Naive B cell (primary cell): Measurements from ENCODE around the gene JSRP1. TPM values are rescaled to one million over a fixed set of nuclear protein-coding genes. Genes with fewer than 3 reads are reported as not detected.

Experiments
- ATAC-seq, 2 donors: fragments of 150-1000 bp; cut with Tn5 transposase; 2 replicates each; pipeline ENCODE4 v1.10.0; 2021; ENCODE audit warnings: low read depth in 2 of 2, mild to moderate bottlenecking in 2 of 2, moderate library complexity in 2 of 2
- DNase-seq: peaks from one replicate; pipeline ENCODE4 v3.0.0; 2022
- H3K27ac Mint-ChIP-seq, 6 donors: one replicate each; pipeline ENCODE4 v1.8.0; 2020 to 2022; ENCODE audit warnings: mild to moderate bottlenecking in 6 of 6, mixed read lengths in 6 of 6, moderate library complexity in 5 of 6, inconsistent platforms in 2 of 6
- H3K27me3 Mint-ChIP-seq, 3 donors: one replicate each; pipeline ENCODE4 v1.8.0; 2021 to 2022; ENCODE audit warnings: mixed read lengths in 3 of 3, mild to moderate bottlenecking in 1 of 3
- H3K36me3 Mint-ChIP-seq, 2 donors: one replicate each; pipeline ENCODE4 v1.8.0; 2020 to 2022; ENCODE audit warnings: mixed read lengths in 2 of 2, inconsistent platforms in 1 of 2, mild to moderate bottlenecking in 1 of 2
- H3K4me1 Mint-ChIP-seq, 3 donors: one replicate each; pipeline ENCODE4 v1.8.0; 2020 to 2022; ENCODE audit warnings: mixed read lengths in 3 of 3, inconsistent platforms in 1 of 3, mild to moderate bottlenecking in 1 of 3, moderate library complexity in 1 of 3
- H3K4me3 Mint-ChIP-seq, 8 donors: one replicate each; pipeline ENCODE4 v1.8.0; 2020 to 2022; ENCODE audit warnings: mild to moderate bottlenecking in 8 of 8, mixed read lengths in 8 of 8, moderate library complexity in 8 of 8, inconsistent platforms in 2 of 8
- H3K9me3 Mint-ChIP-seq, 7 donors: one replicate each; pipeline ENCODE4 v1.8.0; 2020 to 2022; ENCODE audit warnings: mixed read lengths in 7 of 7, mild to moderate bottlenecking in 5 of 7, inconsistent platforms in 2 of 7, moderate library complexity in 1 of 7
- polyA plus RNA-seq, 6 donors: library from polyadenylated mRNA; unstranded; fragments of 300-500 nt; fragmentation: Illumina TruSeq; gene quantifications; one replicate each; pipeline ENCODE4 v1.2.3, GENCODE V29; 2021; ENCODE audit warnings: low read depth in 6 of 6

The JSRP1 gene
- polyA plus RNA-seq, result under 1 TPM in 3 of 6 donors, not detected in 3; 0.41 to 0.87 (median 0.53) TPM

DNA sequence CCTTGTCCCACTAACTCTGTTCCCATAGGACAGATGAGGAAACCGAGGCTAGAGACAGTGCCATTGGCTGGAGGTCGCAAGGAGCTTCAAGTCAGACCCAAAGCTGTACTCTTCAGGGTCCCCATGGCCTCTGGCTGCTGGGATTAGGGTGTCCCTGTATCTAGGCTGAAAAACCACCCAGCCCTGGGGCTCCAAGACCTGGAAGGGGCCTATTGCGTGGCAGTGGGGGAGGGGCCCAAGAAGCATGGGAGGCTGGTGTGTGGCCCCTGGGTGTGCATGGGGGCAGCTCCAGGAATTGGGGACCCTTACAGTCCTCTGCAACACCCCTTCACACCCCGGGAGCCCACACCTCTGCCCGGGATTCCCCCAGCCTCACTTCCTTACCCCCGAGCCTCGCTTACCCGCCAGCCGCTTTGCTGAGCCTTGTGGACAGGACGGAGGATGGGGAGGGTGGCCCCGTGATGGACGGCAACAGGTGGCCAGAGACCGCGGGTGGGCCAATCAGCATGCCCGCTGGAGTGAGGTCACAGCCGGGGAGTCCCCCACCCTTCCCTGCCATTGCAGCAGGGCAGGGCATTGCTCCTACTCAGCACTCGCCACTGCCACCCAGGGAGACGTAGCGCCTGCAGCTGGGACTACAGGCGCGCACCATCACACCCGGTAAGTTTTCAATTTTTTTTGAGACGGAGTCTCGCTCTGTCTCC is at the start of gene JSRP1:
JSRP1 (minus strand) TSS at position 436 of the 704 bp plus-strand sequence. CDS start 1,103 bp downstream, outside the sequence.
- DNase-seq (peak; percentile 58), ATAC-seq (peak; percentile 34 to 44)
- H3K9me3 Mint-ChIP-seq, result no peaks in the 10 kb centered on the region
- H3K36me3 Mint-ChIP-seq, result no peaks in the 10 kb centered on the region
- H3K27me3 Mint-ChIP-seq, result peaks cover 0 to 11% (median 0%) of the 10 kb centered on the region in 3 donors
- H3K4me3 Mint-ChIP-seq, result peak within 1 kb of the TSS in 7 of 8 donors; percentile 16 to 90 (median 53)
- peaks cover 29 to 60% (median 47%) of the 10 kb centered on the region in 3 donors for H3K4me1 Mint-ChIP-seq
- peak within 1 kb of the TSS; percentile 77 to 98 (median 90) for H3K27ac Mint-ChIP-seq

DNA sequence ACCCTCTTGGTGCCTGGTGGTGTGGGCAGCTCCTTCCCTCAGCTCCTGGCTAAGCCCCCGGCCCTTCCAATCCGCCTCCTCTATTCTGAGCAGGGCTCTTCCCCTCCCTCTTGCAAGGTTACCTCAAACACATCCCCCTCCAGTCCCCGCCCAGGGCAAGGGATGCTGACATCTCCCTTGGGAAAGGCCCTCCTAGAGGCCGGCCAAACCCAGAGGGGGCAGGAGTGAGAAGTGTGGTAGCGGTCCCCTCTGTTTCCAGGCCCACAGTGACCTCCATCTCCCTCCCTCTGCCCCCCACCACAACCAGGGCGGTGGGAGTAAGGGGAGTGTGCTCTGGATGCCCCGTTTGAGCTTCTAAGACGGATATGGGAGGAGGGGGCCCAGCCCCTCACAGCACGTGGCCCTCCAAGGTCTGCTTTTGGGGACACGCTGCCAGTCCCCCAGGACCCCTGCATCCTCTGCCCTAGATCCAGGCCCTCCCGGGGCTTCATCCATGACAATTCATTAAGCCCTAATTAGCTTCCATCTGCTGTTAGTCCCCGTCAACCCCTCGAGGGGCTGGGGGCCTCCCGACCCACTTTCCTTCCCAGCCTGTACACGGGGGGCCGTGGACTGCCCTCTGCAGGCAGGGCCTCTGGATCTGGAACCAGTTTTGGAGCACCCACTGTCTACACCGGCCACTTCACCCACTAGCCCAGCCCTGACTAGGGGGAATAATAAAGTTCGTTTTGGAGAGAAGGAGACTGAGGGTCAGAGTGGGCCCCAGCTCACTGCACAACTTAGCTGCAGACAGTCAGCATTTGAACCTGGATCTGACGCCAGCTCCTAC is 49.4 kb upstream of the JSRP1 start:
- Mint-ChIP-seq H3K4me3 (peak overlapping the region in 6 of 8 donors; percentile 20 to 83 (median 66)), H3K4me1 (peaks cover 39 to 63% (median 61%) of the 10 kb centered on the region in 3 donors), H3K36me3 (no peaks in the 10 kb centered on the region), H3K9me3 (peaks cover 0 to 2% (median 0%) of the 10 kb centered on the region in 7 donors), H3K27me3 (peaks cover 8 to 31% (median 17%) of the 10 kb centered on the region in 3 donors), H3K27ac (peak overlapping the region in 3 of 6 donors; percentile 39 to 96 (median 73))
- DNase-seq (no peak), ATAC-seq (no peak)

- H3K27ac Mint-ChIP-seq, result peak overlapping the region; percentile 79 to 96 (median 95)
- H3K27me3 Mint-ChIP-seq, result peaks cover 0 to 10% (median 0%) of the 10 kb centered on the region in 3 donors
- DNase-seq, result no peak
- H3K4me3 Mint-ChIP-seq, result peak overlapping the region; percentile 80 to 92 (median 88)
- H3K9me3 Mint-ChIP-seq, result peaks cover 0 to 2% (median 0%) of the 10 kb centered on the region in 7 donors
- peak; percentile 3 to 9 for ATAC-seq
- peaks cover 38 to 71% (median 58%) of the 10 kb centered on the region in 3 donors for H3K4me1 Mint-ChIP-seq
- H3K36me3 Mint-ChIP-seq, result no peaks in the 10 kb centered on the region
Observed at GRCh38 chr19:2303211-2303798, 47.1 kb upstream of the JSRP1 start.

GRCh38 chr19:2302319-2303210 is 46.3 kb upstream of the JSRP1 start:
- Mint-ChIP-seq H3K36me3 (no peaks in the 10 kb centered on the region), H3K9me3 (peaks cover 0 to 2% (median 0%) of the 10 kb centered on the region in 7 donors), H3K27ac (peak overlapping the region; percentile 92 to 98 (median 96)), H3K27me3 (peaks cover 0 to 10% (median 0%) of the 10 kb centered on the region in 3 donors), H3K4me1 (peaks cover 36 to 77% (median 59%) of the 10 kb centered on the region in 3 donors), H3K4me3 (peak overlapping the region; percentile 80 to 92 (median 88))
- peak; percentile 69 to 71 for ATAC-seq
- peak; percentile 72 for DNase-seq

- no peaks in the 10 kb centered on the region for H3K9me3 Mint-ChIP-seq
Observed at GRCh38 chr19:2300533-2300932, 44.3 kb upstream of the JSRP1 start.

DNA sequence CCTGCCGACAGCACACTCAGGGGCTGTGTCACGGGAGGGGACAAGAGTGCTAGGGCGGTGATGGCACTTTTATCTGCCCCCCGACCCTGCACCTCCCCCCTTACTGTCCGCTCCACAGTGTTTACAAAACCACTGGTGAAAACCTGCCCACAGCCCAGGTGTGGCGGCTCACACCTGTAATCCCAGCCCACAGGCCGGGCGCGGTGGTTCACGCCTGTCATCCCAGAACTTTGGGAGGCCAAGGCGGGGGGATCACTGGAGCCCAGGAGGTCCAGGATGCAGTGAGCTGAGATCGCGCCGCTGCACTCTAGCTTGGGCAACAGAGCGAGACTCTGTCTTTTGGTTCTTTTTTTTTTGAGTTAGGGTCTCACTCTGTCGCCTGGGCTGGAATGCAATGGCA is 39.9 kb upstream of the JSRP1 start:
- Mint-ChIP-seq H3K9me3 (no peaks in the 10 kb centered on the region), H3K4me1 (peaks cover 34 to 75% (median 50%) of the 10 kb centered on the region in 3 donors), H3K4me3 (peak overlapping the region in 3 of 8 donors; percentile 56 to 81 (median 62)), H3K36me3 (no peaks in the 10 kb centered on the region), H3K27me3 (no peaks in the 10 kb centered on the region), H3K27ac (peak overlapping the region in 3 of 6 donors; percentile 76 to 91 (median 87))
- DNase-seq (no peak), ATAC-seq (no peak)

More at GRCh38 chr19:2300533-2300932, 44.3 kb upstream of the JSRP1 start:
- H3K4me1 Mint-ChIP-seq, result peaks cover 35 to 77% (median 47%) of the 10 kb centered on the region in 3 donors
- H3K36me3 Mint-ChIP-seq, result no peaks in the 10 kb centered on the region
- H3K4me3 Mint-ChIP-seq, result peak overlapping the region in 4 of 8 donors; percentile 15 to 50 (median 38)
- no peak for DNase-seq
- no peaks in the 10 kb centered on the region for H3K27me3 Mint-ChIP-seq
- no peak for ATAC-seq
- peak overlapping the region in 4 of 6 donors; percentile 49 to 96 (median 90) for H3K27ac Mint-ChIP-seq

- H3K27me3 Mint-ChIP-seq, result no peaks in the 10 kb centered on the region
- ATAC-seq (no peak), DNase-seq (no peak)
- H3K27ac Mint-ChIP-seq, result peak overlapping the region in 5 of 6 donors; percentile 51 to 91 (median 78)
- H3K4me1 Mint-ChIP-seq, result peaks cover 24 to 63% (median 42%) of the 10 kb centered on the region in 3 donors
- H3K36me3 Mint-ChIP-seq, result no peaks in the 10 kb centered on the region
- H3K4me3 Mint-ChIP-seq, result peak overlapping the region; percentile 49 to 89 (median 82)
- no peaks in the 10 kb centered on the region for H3K9me3 Mint-ChIP-seq
Observed at GRCh38 chr19:2294687-2295335, 38.6 kb upstream of the JSRP1 start.

DNA sequence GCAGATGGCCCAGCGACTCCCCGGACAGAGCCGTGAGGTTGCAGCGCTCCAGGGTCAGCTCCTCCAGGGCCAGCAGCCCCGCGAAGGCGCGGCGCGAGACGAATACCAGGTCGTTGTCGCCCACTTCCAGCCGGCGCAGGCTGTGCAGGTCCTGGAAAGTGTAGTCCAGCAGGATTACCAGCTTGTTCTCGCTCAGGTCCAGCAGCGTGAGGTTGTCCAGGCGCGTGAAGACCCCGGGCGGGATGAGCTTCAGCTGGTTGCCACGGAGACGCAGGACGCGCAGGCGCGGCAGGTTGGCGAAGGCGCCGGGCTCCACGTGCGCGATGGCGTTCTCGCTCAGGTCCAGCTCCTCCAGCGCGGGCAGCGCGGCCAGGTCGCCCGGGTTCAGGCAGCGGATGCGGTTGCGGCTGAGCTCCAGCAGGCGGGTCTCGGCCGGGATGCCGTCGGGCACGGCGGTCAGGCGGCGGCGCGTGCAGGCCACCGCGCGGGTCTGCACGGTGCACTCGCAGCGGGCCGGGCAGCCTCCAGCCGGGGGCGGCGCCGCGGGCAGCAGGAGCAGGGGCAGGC is 35.1 kb upstream of the JSRP1 start:
- Mint-ChIP-seq H3K9me3 (no peaks in the 10 kb centered on the region), H3K36me3 (no peaks in the 10 kb centered on the region), H3K4me3 (peak overlapping the region; percentile 83 to 93 (median 88)), H3K4me1 (peaks cover 53 to 66% (median 63%) of the 10 kb centered on the region in 3 donors), H3K27me3 (no peaks in the 10 kb centered on the region), H3K27ac (peak overlapping the region in 3 of 6 donors; percentile 42 to 97 (median 85))
- no peak for DNase-seq
- ATAC-seq, result no peak

- peak overlapping the region; percentile 57 to 97 (median 79) for H3K27ac Mint-ChIP-seq
- H3K4me3 Mint-ChIP-seq, result peak overlapping the region; percentile 83 to 93 (median 88)
- H3K27me3 Mint-ChIP-seq, result no peaks in the 10 kb centered on the region
- ATAC-seq (peak; percentile 7 to 8), DNase-seq (no peak)
- H3K4me1 Mint-ChIP-seq, result peaks cover 51 to 67% (median 63%) of the 10 kb centered on the region in 3 donors
- no peaks in the 10 kb centered on the region for H3K9me3 Mint-ChIP-seq
- no peaks in the 10 kb centered on the region for H3K36me3 Mint-ChIP-seq
Observed at GRCh38 chr19:2290441-2291184, 34.4 kb upstream of the JSRP1 start.

DNA sequence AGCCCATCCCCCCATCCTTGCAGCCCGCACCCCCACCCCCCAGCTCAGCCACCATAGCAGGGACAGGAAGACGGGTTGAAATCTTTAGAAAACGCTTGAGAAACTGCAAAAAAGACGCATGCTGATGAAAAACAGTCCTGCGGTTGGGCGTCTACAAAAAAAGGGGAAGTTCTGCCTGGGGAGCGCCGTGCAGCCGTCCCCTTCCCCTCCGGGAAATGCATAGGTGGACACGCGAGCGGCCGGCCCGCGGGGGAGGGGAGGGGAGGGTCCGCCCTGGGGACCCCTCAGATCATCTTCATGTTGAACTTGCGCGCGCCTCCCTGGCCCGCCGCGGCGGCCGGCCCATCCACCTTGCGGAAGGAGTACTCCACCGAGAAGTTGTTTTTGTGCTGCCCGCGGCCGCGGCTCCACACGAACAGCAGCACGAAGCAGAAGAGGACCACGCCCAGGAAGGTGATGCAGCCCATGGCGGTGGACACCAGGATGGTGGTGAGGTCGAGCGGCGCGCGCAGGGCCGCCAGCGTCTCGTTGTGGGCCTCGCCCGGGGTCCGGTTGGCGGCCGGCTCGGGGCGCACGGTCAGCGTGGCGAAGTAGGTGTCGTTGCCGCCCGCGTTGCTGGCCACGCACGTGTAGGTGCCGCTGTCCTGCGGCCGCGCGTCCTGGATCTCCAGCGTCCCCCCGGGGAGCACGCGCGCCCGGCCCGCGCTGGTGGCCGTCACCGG is 33.7 kb upstream of the JSRP1 start:
- Mint-ChIP-seq H3K4me1 (peaks cover 48 to 64% (median 58%) of the 10 kb centered on the region in 3 donors), H3K9me3 (no peaks in the 10 kb centered on the region), H3K4me3 (peak overlapping the region; percentile 85 to 97 (median 91)), H3K27me3 (no peaks in the 10 kb centered on the region), H3K27ac (peak overlapping the region; percentile 66 to 97 (median 97)), H3K36me3 (no peaks in the 10 kb centered on the region)
- peak; percentile 75 to 76 for ATAC-seq
- DNase-seq, result peak; percentile 89
